Liver (tissue), 9 donors: ENCODE results near the gene ANKZF1. TPM values are rescaled to one million over a fixed set of nuclear protein-coding genes. Genes with fewer than 3 reads are reported as not detected.
A peak's percentile ranks its signal among the peaks of the same experiment; 100 is the strongest.

ENCODE experiments used
- DNase-seq: peaks from one replicate; pipeline ENCODE4 v3.0.0-alpha.2; 2017; ENCODE audit warnings: low spot score
- H3K27ac ChIP-seq, 2 donors: one replicate each; pipeline ENCODE4 v1.7.0; 2013; ENCODE audit warnings: inconsistent platforms in 2 of 2, low read length in 2 of 2, control low read depth in 1 of 2, low read depth in 1 of 2, mild to moderate bottlenecking in 1 of 2
- H3K27me3 ChIP-seq, 4 donors: one replicate each; pipeline versions ENCODE4 v1.6.1 to v1.7.0; 2013; ENCODE audit warnings: low read length in 3 of 4, inconsistent platforms in 1 of 4, mild to moderate bottlenecking in 1 of 4, moderate library complexity in 1 of 4; ENCODE audit not compliant: control insufficient read depth in 4 of 4, insufficient read depth in 4 of 4
- H3K36me3 ChIP-seq, 4 donors: one replicate each; pipeline versions ENCODE4 v1.6.1 to v1.7.0; 2013; ENCODE audit warnings: low read length in 3 of 4, mild to moderate bottlenecking in 3 of 4, low read depth in 1 of 4, moderate library complexity in 1 of 4; ENCODE audit not compliant: control insufficient read depth in 4 of 4, insufficient read depth in 3 of 4
- H3K4me1 ChIP-seq, 4 donors: one replicate each; pipeline versions ENCODE4 v1.6.1 to v1.7.0; 2013; ENCODE audit warnings: low read length in 3 of 4, mild to moderate bottlenecking in 3 of 4, moderate library complexity in 1 of 4; ENCODE audit not compliant: control insufficient read depth in 4 of 4, insufficient read depth in 4 of 4
- H3K4me3 ChIP-seq, 3 donors: one replicate each; pipeline versions ENCODE4 v1.6.1 to v1.7.0; 2013; ENCODE audit warnings: low read length in 3 of 3, control low read depth in 1 of 3, low read depth in 1 of 3, mild to moderate bottlenecking in 1 of 3
- H3K9ac ChIP-seq, 2 donors: one replicate each; pipeline ENCODE4 v1.7.0; 2013; ENCODE audit warnings: low read length in 2 of 2, mild to moderate bottlenecking in 2 of 2, moderate library complexity in 2 of 2, control low read depth in 1 of 2, low read depth in 1 of 2
- H3K9me3 ChIP-seq, 4 donors: one replicate each; pipeline versions ENCODE4 v1.6.1 to v1.7.0; 2013; ENCODE audit warnings: low read length in 3 of 4; ENCODE audit not compliant: control insufficient read depth in 4 of 4
- ATF3 ChIP-seq: IDR thresholded peaks from 2 replicates; pipeline ENCODE4 v1.6.1; 2016; ENCODE audit warnings: antibody characterized with exemption
- EGR1 ChIP-seq, 2 donors: IDR thresholded peaks; 2 replicates each; pipeline ENCODE4 v1.6.1; 2016 to 2018; ENCODE audit warnings: antibody characterized with exemption in 2 of 2, low read depth in 2 of 2
- FOXA1 ChIP-seq: IDR thresholded peaks from 2 replicates; pipeline ENCODE4 v1.6.1; 2016; ENCODE audit warnings: antibody characterized with exemption
- FOXA2 ChIP-seq: IDR thresholded peaks from 2 replicates; pipeline ENCODE4 v1.6.1; 2016; ENCODE audit warnings: antibody characterized with exemption
- GABPA ChIP-seq, 2 donors: IDR thresholded peaks in 1 of 2; conservative IDR thresholded peaks in 1 of 2; 2 replicates each; pipeline ENCODE4 v1.6.1; 2016; ENCODE audit warnings: antibody characterized with exemption in 2 of 2, mild to moderate bottlenecking in 1 of 2, moderate library complexity in 1 of 2
- HNF4G ChIP-seq: IDR thresholded peaks from 2 replicates; pipeline ENCODE4 v1.6.1; 2016; ENCODE audit warnings: antibody characterized with exemption
- JUND ChIP-seq, 2 donors: IDR thresholded peaks; 2 replicates each; pipeline ENCODE4 v1.6.1; 2016; ENCODE audit warnings: antibody characterized with exemption in 2 of 2
- MAX ChIP-seq: IDR thresholded peaks from 2 replicates; pipeline ENCODE4 v1.6.1; 2016; ENCODE audit warnings: antibody characterized with exemption
- NR2F2 ChIP-seq: IDR thresholded peaks from 2 replicates; pipeline ENCODE4 v1.6.1; 2016; ENCODE audit warnings: antibody characterized with exemption
- RAD21 ChIP-seq, 2 donors: IDR thresholded peaks; 2 replicates each; pipeline ENCODE4 v1.6.1; 2016; ENCODE audit warnings: antibody characterized with exemption in 2 of 2, mild to moderate bottlenecking in 2 of 2
- REST ChIP-seq: IDR thresholded peaks from 2 replicates; pipeline ENCODE4 v1.6.1; 2016; ENCODE audit warnings: antibody characterized with exemption, mild to moderate bottlenecking
- SP1 ChIP-seq: IDR thresholded peaks from 2 replicates; pipeline ENCODE4 v1.6.1; 2018; ENCODE audit warnings: antibody characterized with exemption, mild to moderate bottlenecking
- TAF1 ChIP-seq: conservative IDR thresholded peaks from 2 replicates; pipeline ENCODE4 v1.6.1; 2016; ENCODE audit warnings: antibody characterized with exemption, mild to moderate bottlenecking
- YY1 ChIP-seq: IDR thresholded peaks from 2 replicates; pipeline ENCODE4 v1.6.1; 2016; ENCODE audit warnings: antibody characterized with exemption, mild to moderate bottlenecking
- ZBTB33 ChIP-seq: IDR thresholded peaks from 2 replicates; pipeline ENCODE4 v1.6.1; 2016; ENCODE audit warnings: antibody characterized with exemption
- WGBS: extraction: QIAGEN DNeasy Blood & Tissue Kit; methylation state at CpG from one replicate; pipeline ENCODE4 v1.1.7; 2013; 5-methylcytosine and 5-hydroxymethylcytosine counted together
- polyA plus RNA-seq, 2 donors: library from polyadenylated mRNA; stranded (reverse) in 1 of 2; unstranded in 1 of 2; fragments of 200-250 nt in 1 of 2; fragments of >200 nt in 1 of 2; fragmentation: Nextera tagmentation in 1 of 2; extraction: Ambion mirVana in 1 of 2; gene quantifications; one replicate each; pipeline versions ENCODE4 v1.2.1 to v1.2.3, GENCODE V29; 2013 to 2015
- total RNA-seq, 2 donors: library from RNA; depleted of rRNA; stranded (reverse); fragments of >200 nt; gene quantifications; one replicate each; pipeline ENCODE4 v1.2.3, GENCODE V29; 2014
- TF ChIP-seq, protein P1 (sequence below): fragments of 150-350 bp; IDR thresholded peaks from 2 replicates; pipeline ENCODE4 v1.5.1; 2017; ENCODE audit warnings: improper control_type of control experiment, low read depth, low read length; ENCODE audit not compliant: missing input control
- donor health status: healthy.
- donor health status: healthy.
- donor health status: healthy.
- donor health status: healthy.
- donor health status: healthy.

The ANKZF1 gene
- total and polyA plus RNA-seq, 4 donors = 9.0 to 30.6 (median 20.5) TPM

DNA sequence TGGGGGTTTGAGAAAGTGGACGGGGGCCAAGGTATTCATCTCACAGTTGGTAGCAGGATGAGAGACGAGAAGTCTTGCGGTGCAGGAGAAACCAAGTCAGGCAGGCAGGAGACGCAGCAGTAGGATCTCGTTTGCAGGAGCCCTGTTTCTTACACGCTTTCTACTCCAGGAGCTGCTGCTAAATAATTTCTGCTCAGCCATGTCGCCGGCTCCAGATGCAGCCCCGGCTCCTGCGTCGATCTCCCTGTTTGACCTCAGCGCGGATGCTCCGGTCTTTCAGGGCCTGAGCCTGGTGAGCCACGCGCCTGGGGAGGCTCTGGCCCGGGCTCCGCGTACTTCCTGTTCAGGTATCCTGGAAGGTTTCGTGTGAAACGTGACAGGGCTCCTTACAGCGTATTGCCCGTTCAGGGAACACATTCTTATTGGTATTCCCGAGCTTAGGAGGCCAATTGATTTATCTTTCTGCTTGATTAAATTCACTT lies 494 bp downstream of the ANKZF1 start:
- WGBS = under 1% methylated on average over 24 of the region's 24 CpGs
- DNase-seq = peak; percentile 59
- peak overlapping the region; percentile 90 to 97 for H3K27ac ChIP-seq
- H3K9ac ChIP-seq = peak overlapping the region; percentile 63 to 94
- TF ChIP-seq RAD21 (IDR thresholded peaks at IDR 0.05) (no peak), REST (no peak), MAX (peak; percentile 7)
- H3K27me3 ChIP-seq = no peaks in the 10 kb centered on the region
- H3K4me3 ChIP-seq = peak overlapping the region; percentile 68 to 97 (median 89)
- H3K36me3 ChIP-seq = peaks cover 0 to 41% (median 35%) of the 10 kb centered on the region in 4 donors
- no peaks in the 10 kb centered on the region for H3K9me3 ChIP-seq
- H3K4me1 ChIP-seq = peaks cover 7 to 22% (median 18%) of the 10 kb centered on the region in 4 donors

GRCh38 chr2:219234331-219234730 lies 4.7 kb downstream of the ANKZF1 start:
- H3K4me3 ChIP-seq = no peak overlapping the region
- H3K4me1 ChIP-seq = peaks cover 0 to 9% (median 7%) of the 10 kb centered on the region in 4 donors
- no peak overlapping the region for H3K9ac ChIP-seq
- no peaks in the 10 kb centered on the region for H3K27me3 ChIP-seq
- no peak overlapping the region for H3K27ac ChIP-seq
- peaks cover 4 to 70% (median 62%) of the 10 kb centered on the region in 4 donors for H3K36me3 ChIP-seq
- no peak for DNase-seq
- H3K9me3 ChIP-seq = no peaks in the 10 kb centered on the region
- TF ChIP-seq MAX (no peak), SP1 (no peak), HNF4G (no peak), NR2F2 (no peak), YY1 (no peak)
- TF ChIP-seq, protein P1, sequence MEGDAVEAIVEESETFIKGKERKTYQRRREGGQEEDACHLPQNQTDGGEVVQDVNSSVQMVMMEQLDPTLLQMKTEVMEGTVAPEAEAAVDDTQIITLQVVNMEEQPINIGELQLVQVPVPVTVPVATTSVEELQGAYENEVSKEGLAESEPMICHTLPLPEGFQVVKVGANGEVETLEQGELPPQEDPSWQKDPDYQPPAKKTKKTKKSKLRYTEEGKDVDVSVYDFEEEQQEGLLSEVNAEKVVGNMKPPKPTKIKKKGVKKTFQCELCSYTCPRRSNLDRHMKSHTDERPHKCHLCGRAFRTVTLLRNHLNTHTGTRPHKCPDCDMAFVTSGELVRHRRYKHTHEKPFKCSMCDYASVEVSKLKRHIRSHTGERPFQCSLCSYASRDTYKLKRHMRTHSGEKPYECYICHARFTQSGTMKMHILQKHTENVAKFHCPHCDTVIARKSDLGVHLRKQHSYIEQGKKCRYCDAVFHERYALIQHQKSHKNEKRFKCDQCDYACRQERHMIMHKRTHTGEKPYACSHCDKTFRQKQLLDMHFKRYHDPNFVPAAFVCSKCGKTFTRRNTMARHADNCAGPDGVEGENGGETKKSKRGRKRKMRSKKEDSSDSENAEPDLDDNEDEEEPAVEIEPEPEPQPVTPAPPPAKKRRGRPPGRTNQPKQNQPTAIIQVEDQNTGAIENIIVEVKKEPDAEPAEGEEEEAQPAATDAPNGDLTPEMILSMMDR = no peak
- WGBS = 95% methylated on average over 3 of the region's 3 CpGs

DNA sequence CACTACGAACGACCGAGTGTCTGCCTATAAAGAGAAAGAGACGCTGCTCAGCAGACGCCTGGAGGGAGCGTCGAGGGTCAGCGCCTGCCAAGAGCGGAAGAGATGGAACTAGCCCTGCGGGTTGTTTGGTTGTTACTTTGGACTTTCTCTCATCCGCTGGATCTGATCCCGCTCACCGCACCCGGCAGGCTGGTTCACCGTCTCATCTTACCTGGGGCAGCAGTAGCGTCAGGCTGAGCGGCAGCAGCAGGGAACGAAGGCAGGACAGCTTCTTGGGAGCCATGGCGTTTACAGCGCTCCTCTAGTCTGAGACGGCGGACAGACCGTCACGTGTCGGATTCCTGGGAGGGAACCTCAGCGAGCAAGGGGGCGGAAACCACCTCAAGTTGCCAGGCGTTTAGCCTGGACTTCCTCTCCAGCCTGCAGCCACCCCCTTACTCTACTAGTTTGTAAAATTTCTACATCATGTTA lies 13.7 kb downstream of the ANKZF1 start:
- WGBS = 20% methylated on average over 28 of the region's 28 CpGs
- Histone ChIP-seq H3K27me3 (no peaks in the 10 kb centered on the region), H3K9ac (peak overlapping the region in 1 of 2 donors; percentile 68), H3K9me3 (no peaks in the 10 kb centered on the region), H3K4me3 (peak overlapping the region in 2 of 3 donors; percentile 10 to 28), H3K27ac (peak overlapping the region; percentile 61 to 67), H3K4me1 (peaks cover 7 to 43% (median 34%) of the 10 kb centered on the region in 4 donors), H3K36me3 (peaks cover 0 to 10% (median 4%) of the 10 kb centered on the region in 4 donors)
- DNase-seq = no peak
- TF ChIP-seq FOXA1 = no peak
- no peak for TF ChIP-seq EGR1 (IDR thresholded peaks at IDR 0.05; ENCODE audit: low read depth in 2 of 2)
- TF ChIP-seq TAF1 = no peak
- TF ChIP-seq GABPA (IDR thresholded peaks at IDR 0.05 in 1 of 2, conservative IDR thresholded peaks at IDR 0.05 in 1 of 2) = peak in 1 of 2 donors; percentile 14
- no peak for TF ChIP-seq FOXA2
- no peak for TF ChIP-seq ZBTB33
- TF ChIP-seq JUND (IDR thresholded peaks at IDR 0.05) = no peak
- peak; percentile 71 for TF ChIP-seq SP1
- no peak for TF ChIP-seq ATF3
- TF ChIP-seq RAD21 (IDR thresholded peaks at IDR 0.05) = peak in 1 of 2 donors; percentile 24
- TF ChIP-seq NR2F2 = no peak
